Stimulated activated CD8-positive, alpha-beta memory T cell treated with anti-CD3 and anti-CD28 coated beads, Interleukin-7, amount 100 ng/mL, for 1 hour (primary cell): ENCODE results near the gene MUC12.

Experiments used
- DNase-seq, 2 donors: peaks; one replicate each; pipeline ENCODE4 v3.0.0-alpha.2; 2020; ENCODE audit warnings: low read depth in 2 of 2

Gene MUC12

DNA sequence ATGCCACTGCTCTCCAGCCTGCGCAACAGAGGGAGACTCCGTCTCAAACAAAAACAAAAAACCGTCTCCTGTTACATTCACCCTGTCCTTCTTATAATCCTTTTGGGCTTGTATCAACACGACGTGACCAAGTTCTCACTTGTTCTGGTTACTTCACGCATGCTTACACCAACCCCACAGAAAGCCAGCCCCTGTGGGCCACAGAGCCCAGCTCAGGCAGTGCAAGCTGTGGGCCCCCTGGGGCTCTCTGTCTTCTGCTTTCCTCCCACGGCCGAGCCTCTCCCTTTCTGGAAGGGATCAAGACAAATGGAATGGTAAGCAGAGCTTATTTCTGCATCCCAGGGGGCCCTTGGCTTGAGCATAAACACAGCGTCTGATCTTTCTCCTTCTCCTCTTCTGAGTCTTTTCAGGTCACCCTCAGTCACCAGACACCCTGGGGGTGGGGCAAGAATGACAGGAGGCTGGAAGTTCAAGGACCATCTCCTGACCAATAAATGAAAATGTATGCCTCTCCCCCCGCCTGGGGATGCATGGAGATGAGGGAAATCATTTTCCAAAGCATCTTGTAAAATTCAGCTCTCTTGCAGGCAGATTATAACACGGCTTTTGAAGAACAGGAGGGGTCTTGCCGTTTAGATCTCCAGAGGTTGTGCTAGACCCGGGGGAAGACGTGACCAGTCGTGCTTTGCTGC lies 96.9 kb downstream of the MUC12 start:
- no peak for DNase-seq

DNA sequence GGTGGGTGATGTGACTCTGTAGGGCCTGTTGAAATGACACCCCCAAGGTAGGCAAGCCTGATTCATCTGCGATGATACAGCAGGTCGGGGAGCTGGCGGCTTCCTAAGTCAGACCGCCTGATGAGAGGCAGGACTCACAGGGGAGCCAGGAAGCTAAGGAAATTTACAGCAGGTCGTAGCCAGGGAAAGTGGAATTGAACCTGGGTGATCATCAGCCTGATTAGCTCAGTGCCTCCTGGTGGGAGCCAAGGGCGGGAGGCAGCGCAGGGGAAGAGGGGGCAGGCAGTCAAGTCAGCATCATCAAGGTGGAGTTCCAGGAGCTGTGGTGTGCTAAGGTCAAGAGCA lies 97.4 kb downstream of the MUC12 start:
- no peak for DNase-seq

- DNase-seq, result no peak
These were observed 99.0 kb downstream of the MUC12 start for GRCh38 chr7:101068401-101068800.
